Measurements from ENCODE around the gene PITPNM3.

PITPNM3 gene

DNA sequence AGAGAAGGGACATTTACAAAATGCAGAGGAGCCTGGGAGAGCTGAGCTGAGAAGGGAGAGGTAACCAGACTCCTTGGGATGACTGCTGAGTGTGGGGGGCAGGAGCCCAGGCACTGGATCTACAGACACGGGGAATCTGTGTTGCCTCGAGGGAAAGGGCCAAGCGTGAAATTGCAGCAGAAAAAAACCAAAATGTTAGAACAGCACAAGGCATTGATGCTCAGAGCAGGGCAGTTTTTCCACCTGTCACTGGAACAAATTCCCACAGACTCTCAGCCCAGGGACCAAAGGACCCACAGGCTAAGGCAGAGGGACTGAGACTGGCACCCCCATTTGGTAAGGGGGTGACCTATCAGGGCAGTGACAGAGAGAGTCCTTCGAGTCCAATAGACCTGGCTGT lies 2.0 kb downstream of the PITPNM3 start:
- no peak overlapping the region for H3K27ac ChIP-seq
- no peaks in the 10 kb centered on the region for H3K36me3 ChIP-seq (replicated peaks)
- H3K4me3 ChIP-seq (ENCODE audit: low read depth, low read length): no peak overlapping the region
- no peak for DNase-seq
- TF ChIP-seq, protein P1, sequence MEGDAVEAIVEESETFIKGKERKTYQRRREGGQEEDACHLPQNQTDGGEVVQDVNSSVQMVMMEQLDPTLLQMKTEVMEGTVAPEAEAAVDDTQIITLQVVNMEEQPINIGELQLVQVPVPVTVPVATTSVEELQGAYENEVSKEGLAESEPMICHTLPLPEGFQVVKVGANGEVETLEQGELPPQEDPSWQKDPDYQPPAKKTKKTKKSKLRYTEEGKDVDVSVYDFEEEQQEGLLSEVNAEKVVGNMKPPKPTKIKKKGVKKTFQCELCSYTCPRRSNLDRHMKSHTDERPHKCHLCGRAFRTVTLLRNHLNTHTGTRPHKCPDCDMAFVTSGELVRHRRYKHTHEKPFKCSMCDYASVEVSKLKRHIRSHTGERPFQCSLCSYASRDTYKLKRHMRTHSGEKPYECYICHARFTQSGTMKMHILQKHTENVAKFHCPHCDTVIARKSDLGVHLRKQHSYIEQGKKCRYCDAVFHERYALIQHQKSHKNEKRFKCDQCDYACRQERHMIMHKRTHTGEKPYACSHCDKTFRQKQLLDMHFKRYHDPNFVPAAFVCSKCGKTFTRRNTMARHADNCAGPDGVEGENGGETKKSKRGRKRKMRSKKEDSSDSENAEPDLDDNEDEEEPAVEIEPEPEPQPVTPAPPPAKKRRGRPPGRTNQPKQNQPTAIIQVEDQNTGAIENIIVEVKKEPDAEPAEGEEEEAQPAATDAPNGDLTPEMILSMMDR (IDR thresholded peaks at IDR 0.05; ENCODE audit: low read depth, low read length, missing control alignments): no peak
- in situ Hi-C loops (cut with HindIII; ENCODE audit: low pct_ligation_motif_present, low sequenced_read_pairs): no loop called here
- H3K27me3 ChIP-seq (replicated peaks): peaks cover 19% of the 10 kb centered on the region

DNA sequence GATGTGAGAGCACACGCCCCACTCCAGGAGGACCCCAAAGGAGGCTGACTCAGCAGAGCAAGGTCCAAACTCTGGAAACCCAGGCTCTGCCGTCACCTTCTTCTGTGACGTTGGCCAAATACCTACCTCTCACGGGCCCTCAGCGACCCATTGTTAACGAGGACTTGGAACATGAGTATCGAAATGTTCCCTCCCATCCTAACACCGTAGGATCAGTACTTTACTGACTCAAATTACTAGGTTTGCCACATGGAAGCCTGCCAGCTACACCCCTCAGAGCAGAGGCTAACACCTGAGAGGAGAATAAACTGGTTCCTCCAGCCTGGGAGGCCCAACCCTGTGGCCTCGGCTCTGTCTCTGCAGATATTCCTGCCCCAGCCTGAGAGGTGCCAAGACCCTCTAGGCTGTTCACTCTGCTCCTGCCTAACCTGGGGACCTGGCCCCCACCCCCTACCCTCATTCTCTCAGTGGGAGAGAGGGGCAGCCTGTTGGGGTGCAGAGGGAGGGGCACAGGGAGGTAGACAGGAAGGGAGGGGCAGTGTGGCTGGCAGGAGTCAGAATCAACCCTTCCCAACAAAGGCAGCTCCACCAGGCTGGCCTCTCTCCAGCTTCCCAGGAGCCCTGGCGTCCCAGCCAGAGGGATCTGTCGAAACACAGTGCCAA lies 4.4 kb downstream of the PITPNM3 start:
- Histone ChIP-seq H3K27me3 (replicated peaks) (peaks cover 19% of the 10 kb centered on the region), H3K4me3 (ENCODE audit: low read depth, low read length) (no peak overlapping the region), H3K36me3 (replicated peaks) (no peaks in the 10 kb centered on the region), H3K27ac (no peak overlapping the region)
- TF ChIP-seq, protein P1 (IDR thresholded peaks at IDR 0.05; ENCODE audit: low read depth, low read length, missing control alignments): no peak
- in situ Hi-C loops (cut with HindIII; ENCODE audit: low pct_ligation_motif_present, low sequenced_read_pairs): no loop called here
- no peak for DNase-seq

DNA sequence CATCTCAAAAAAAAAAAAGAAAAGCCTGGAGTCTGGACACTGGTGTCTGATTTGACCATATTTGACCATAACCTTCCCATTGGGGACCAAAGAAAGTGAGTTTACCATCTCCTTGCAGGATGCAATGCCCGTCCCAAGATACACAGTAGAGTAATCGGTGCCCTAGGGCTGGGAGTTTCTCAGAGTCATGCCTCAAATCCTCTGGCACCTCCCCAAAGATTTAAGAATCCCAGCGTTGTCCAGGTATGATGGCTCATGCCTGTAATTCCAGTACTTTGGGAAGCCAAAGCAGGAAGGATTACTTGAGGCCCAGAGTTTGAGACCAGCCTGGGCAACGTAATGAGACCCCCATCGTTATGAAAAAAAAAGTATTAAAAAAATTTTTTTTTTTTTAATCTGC lies 5.0 kb downstream of the PITPNM3 start:
- Histone ChIP-seq H3K27me3 (replicated peaks) (peaks cover 19% of the 10 kb centered on the region), H3K4me3 (ENCODE audit: low read depth, low read length) (no peak overlapping the region), H3K27ac (no peak overlapping the region), H3K36me3 (replicated peaks) (no peaks in the 10 kb centered on the region)
- DNase-seq: no peak
- TF ChIP-seq, protein P1 (IDR thresholded peaks at IDR 0.05; ENCODE audit: low read depth, low read length, missing control alignments): no peak
- in situ Hi-C loops (cut with HindIII; ENCODE audit: low pct_ligation_motif_present, low sequenced_read_pairs): no loop called here

DNA sequence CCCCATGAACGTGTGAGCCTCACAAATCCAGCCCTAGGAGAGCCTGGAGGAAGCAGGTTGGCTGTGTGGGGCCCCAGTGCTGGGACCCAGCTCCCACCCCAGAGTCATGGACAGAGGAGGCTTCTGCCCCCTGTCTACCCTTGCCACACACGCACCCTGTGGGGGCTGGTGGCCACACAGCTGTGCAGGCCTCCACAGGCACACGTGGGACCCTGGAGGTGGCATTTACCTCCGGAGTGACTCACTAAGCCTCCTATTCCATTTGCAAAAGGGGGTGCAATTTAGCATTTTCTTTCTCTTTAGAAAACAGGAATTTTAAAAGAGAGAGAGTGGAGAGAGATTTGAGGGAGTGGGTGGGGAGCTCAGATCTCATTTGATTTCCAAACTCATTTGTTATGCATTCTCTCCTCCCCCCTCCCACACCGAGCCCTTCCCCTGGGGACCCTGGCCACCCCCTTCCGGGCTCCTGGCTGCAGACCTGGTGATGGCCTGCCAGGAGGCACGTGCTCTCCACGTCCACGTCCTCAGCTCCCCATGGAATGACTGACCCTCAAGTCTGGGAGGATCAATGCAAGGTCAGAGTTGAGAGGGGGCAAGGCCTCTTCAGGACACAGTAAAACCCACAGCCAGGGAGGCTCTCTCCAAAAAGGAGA lies 6.8 kb downstream of the PITPNM3 start:
- no peaks in the 10 kb centered on the region for H3K36me3 ChIP-seq (replicated peaks)
- peaks cover 6% of the 10 kb centered on the region for H3K27me3 ChIP-seq (replicated peaks)
- H3K27ac ChIP-seq: no peak overlapping the region
- H3K4me3 ChIP-seq (ENCODE audit: low read depth, low read length): no peak overlapping the region
- TF ChIP-seq, protein P1 (IDR thresholded peaks at IDR 0.05; ENCODE audit: low read depth, low read length, missing control alignments): no peak
- in situ Hi-C loops (cut with HindIII; ENCODE audit: low pct_ligation_motif_present, low sequenced_read_pairs): no loop called here
- no peak for DNase-seq

DNA sequence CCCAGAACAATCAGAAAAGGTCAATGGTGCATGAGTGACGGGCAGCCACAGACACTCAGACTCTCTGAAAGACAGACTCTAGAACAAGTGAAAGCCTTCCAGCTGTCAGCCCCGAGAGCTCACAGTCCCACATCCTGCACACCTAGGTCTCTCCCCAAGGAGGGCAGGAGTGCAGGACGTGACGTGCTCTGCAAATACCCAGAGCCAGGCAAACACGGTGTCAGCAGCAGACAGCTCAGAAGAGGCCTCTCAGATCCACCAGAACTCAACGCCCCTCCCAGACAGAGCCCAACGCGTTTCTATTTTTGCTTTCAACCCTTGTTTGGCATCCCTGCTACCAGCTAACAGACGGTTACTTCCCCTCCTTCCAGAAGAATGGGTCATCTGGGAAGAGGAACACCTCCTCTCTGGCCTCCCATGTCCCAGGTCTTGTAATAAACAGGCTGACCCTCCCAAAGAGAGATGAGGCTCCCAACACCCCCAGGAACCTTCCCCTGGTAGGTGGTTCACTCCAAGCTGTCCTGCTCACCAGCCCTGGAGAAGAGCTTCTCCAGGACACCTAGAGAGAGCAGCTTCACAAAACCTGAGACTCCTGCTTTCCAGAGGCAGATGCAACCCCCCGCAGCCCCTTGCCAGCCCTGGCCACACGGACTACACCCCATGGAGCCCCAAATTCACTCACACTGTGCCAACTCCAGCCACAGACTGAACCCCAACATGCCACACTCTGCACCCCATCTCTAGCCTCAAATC lies 7.6 kb downstream of the PITPNM3 start:
- Histone ChIP-seq H3K36me3 (replicated peaks) (no peaks in the 10 kb centered on the region), H3K4me3 (ENCODE audit: low read depth, low read length) (no peak overlapping the region), H3K27me3 (replicated peaks) (peaks cover 5% of the 10 kb centered on the region), H3K27ac (no peak overlapping the region)
- DNase-seq: no peak
- in situ Hi-C loops (cut with HindIII; ENCODE audit: low pct_ligation_motif_present, low sequenced_read_pairs): no loop called here
- TF ChIP-seq, protein P1 (IDR thresholded peaks at IDR 0.05; ENCODE audit: low read depth, low read length, missing control alignments): no peak
